ENCODE measurements around the gene DMC1. TPM values are rescaled to one million over a fixed set of nuclear protein-coding genes. Genes with fewer than 3 reads are reported as not detected.

The DMC1 gene
- total and polyA plus RNA-seq, 9 of the 15 experiments (the other 6 are each of a cell fraction or from before 2014, with no cell fraction given) = 5.5 to 55.5 (median 9.8) TPM

DNA sequence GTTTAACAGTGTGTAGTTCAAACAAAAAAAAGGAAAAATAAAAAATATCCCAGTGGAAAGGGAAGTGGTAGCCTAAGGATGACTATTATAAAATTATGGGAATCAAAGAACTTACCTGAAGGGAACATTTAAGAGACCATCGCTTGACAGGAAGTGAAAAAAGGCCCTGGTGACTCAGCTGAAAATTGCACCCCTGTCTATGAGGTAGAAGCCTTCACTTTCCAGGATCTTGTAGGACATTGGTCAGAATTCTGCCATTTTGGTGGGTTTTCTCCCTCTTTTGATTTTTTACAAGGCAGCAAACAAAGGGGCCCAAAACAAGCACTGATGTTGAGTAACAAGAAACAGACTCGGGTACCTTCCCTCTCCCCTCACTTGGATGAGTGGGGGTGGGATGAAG is 79.5 kb downstream of the DMC1 start:
- ChIA-PET CTCF (ENCODE audit: low intra/inter-chr PET ratio) (no interaction called here), POLR2A (interaction anchor here (0.9 to 2.9 kb wide), 6 partner anchors 8 to 17 kb away, joined by 3 to 13 read pairs (median 5); no protein-coding TSS in a partner anchor)
- intact Hi-C loops (cut with micrococcal nuclease) = no loop called here
- Histone ChIP-seq H4K20me1 (replicated peaks; ENCODE audit: control insufficient read depth, insufficient read depth, low read length) (no peaks in the 10 kb centered on the region), H3K4me2 (ENCODE audit: insufficient read depth, low read length) (no peak overlapping the region), H3K36me3 (ENCODE audit: control insufficient read depth, insufficient read depth, low read length) (peaks cover 94% of the 10 kb centered on the region), H3K9me3 (replicated peaks; ENCODE audit: control insufficient read depth, insufficient read depth, low read depth, low read length) (no peaks in the 10 kb centered on the region), H3K4me1 (replicated peaks in 1 of 2; ENCODE audit: control insufficient read depth in 2 of 2, insufficient read depth in 2 of 2, low read length in 2 of 2) (no peaks in the 10 kb centered on the region), H3K27me3 (ENCODE audit: control insufficient read depth in 2 of 2, insufficient read depth in 2 of 2, low read length in 2 of 2) (no peaks in the 10 kb centered on the region), H3K4me3 (no peak overlapping the region), H3K27ac (ENCODE audit: extremely low read depth, low read depth, low read length) (peak overlapping the region; percentile 53; the same call in 2 of the 3 replicates), H3K79me2 (ENCODE audit: control insufficient read depth, insufficient read depth, low read length) (peaks cover 3% of the 10 kb centered on the region), H2AFZ (ENCODE audit: low read depth, low read length) (no peak overlapping the region), H3K9me1 (ENCODE audit: control insufficient read depth, insufficient read depth, low read length) (peaks cover 3% of the 10 kb centered on the region), H3K9ac (ENCODE audit: insufficient read depth in 1 of 2, low read depth in 2 of 2, low read length in 2 of 2) (no peak overlapping the region)
- WGBS (ENCODE audit: insufficient coverage, low coverage, missing lambda C conversion rate) = 60% methylated on average over 2 of the region's 2 CpGs
- in situ Hi-C loops (cut with MboI) = no loop called here
- no peak for DNase-seq (ENCODE audit: extremely low read depth in 1 of 4, low spot score in 3 of 4)
- no peak for FAIRE-seq
- BruUV-seq (replicated peaks) = no TSS peak
- peak; percentile 54 for ATAC-seq
- TF ChIP-seq XRCC3 (IDR thresholded peaks at IDR 0.05) (no peak), CLOCK (CRISPR knock-in tag; IDR thresholded peaks at IDR 0.05; ENCODE audit: borderline replicate concordance) (no peak), MAFK (IDR thresholded peaks at IDR 0.05; ENCODE audit: low read length) (peak; percentile 16; the same call in 1 of the 2 replicates), MAFF (IDR thresholded peaks at IDR 0.05; ENCODE audit: low read length) (peak; percentile 19; the same call in 1 of the 2 replicates), MAFG (tag; conservative IDR thresholded peaks at IDR 0.05) (peak; percentile 52; the same call in 1 of the 2 replicates), ETV6 (IDR thresholded peaks at IDR 0.05; ENCODE audit: borderline replicate concordance in 1 of 2, low read depth in 2 of 2, low read length in 1 of 2) (no peak), ETV6 (CRISPR knock-in tag; IDR thresholded peaks at IDR 0.05; ENCODE audit: borderline replicate concordance) (no peak), PREB (CRISPR knock-in tag; IDR thresholded peaks at IDR 0.05) (no peak), NFE2 (IDR thresholded peaks at IDR 0.05; ENCODE audit: low read depth) (peak; percentile 71), HLTF (IDR thresholded peaks at IDR 0.05) (no peak), GTF2A2 (tag; IDR thresholded peaks at IDR 0.05) (no peak), SMAD1 (IDR thresholded peaks at IDR 0.05; ENCODE audit: low read depth, low read length, partially characterized antibody) (no peak), RFX1 (IDR thresholded peaks at IDR 0.05) (no peak), ZNF143 (CRISPR knock-in tag; IDR thresholded peaks at IDR 0.05) (no peak), ZNF224 (CRISPR knock-in tag; IDR thresholded peaks at IDR 0.05) (no peak)
- TF ChIP-seq, protein P1, sequence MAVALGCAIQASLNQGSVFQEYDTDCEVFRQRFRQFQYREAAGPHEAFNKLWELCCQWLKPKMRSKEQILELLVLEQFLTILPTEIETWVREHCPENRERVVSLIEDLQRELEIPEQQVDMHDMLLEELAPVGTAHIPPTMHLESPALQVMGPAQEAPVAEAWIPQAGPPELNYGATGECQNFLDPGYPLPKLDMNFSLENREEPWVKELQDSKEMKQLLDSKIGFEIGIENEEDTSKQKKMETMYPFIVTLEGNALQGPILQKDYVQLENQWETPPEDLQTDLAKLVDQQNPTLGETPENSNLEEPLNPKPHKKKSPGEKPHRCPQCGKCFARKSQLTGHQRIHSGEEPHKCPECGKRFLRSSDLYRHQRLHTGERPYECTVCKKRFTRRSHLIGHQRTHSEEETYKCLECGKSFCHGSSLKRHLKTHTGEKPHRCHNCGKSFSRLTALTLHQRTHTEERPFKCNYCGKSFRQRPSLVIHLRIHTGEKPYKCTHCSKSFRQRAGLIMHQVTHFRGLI (CRISPR knock-in tag; IDR thresholded peaks at IDR 0.05) = no peak
- TF ChIP-seq, protein P2, sequence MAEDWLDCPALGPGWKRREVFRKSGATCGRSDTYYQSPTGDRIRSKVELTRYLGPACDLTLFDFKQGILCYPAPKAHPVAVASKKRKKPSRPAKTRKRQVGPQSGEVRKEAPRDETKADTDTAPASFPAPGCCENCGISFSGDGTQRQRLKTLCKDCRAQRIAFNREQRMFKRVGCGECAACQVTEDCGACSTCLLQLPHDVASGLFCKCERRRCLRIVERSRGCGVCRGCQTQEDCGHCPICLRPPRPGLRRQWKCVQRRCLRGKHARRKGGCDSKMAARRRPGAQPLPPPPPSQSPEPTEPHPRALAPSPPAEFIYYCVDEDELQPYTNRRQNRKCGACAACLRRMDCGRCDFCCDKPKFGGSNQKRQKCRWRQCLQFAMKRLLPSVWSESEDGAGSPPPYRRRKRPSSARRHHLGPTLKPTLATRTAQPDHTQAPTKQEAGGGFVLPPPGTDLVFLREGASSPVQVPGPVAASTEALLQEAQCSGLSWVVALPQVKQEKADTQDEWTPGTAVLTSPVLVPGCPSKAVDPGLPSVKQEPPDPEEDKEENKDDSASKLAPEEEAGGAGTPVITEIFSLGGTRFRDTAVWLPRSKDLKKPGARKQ (CRISPR knock-in tag; IDR thresholded peaks at IDR 0.05) = no peak
- TF ChIP-seq, protein P3, sequence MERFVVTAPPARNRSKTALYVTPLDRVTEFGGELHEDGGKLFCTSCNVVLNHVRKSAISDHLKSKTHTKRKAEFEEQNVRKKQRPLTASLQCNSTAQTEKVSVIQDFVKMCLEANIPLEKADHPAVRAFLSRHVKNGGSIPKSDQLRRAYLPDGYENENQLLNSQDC (CRISPR knock-in tag; IDR thresholded peaks at IDR 0.05) = no peak

All from K562 (cell line).